ENCODE data around the gene PDZD2.

- TF ChIP-seq CTCF (IDR thresholded peaks at IDR 0.05) (no peak), POLR2AphosphoS5 (IDR thresholded peaks at IDR 0.05) (no peak), POLR2A (IDR thresholded peaks at IDR 0.05; ENCODE audit: low read depth) (no peak)
Observed at GRCh38 chr5:31895199-31895820, 256.4 kb downstream of the PDZD2 start.

Measured in esophagus muscularis mucosa (tissue), 3 donors.